ENCODE data around the gene C1orf122. TPM values are rescaled to one million over a fixed set of nuclear protein-coding genes. Genes with fewer than 3 reads are reported as not detected.
A peak's percentile ranks its signal among the peaks of the same experiment; 100 is the strongest.

The C1orf122 gene
- total RNA-seq, 1 donor from 2014 or later = 26.1 TPM

- Histone ChIP-seq H3K4me3 (ENCODE audit: low read depth, low read length) (no peak overlapping the region), H3K27me3 (ENCODE audit: control insufficient read depth, insufficient read depth, low read length) (no peaks in the 10 kb centered on the region), H3K36me3 (ENCODE audit: control insufficient read depth, insufficient read depth, low read length) (no peaks in the 10 kb centered on the region)
- FAIRE-seq (peak; percentile 23), DNase-seq (ENCODE audit: low read depth) (no peak)
- TF ChIP-seq, protein P1, sequence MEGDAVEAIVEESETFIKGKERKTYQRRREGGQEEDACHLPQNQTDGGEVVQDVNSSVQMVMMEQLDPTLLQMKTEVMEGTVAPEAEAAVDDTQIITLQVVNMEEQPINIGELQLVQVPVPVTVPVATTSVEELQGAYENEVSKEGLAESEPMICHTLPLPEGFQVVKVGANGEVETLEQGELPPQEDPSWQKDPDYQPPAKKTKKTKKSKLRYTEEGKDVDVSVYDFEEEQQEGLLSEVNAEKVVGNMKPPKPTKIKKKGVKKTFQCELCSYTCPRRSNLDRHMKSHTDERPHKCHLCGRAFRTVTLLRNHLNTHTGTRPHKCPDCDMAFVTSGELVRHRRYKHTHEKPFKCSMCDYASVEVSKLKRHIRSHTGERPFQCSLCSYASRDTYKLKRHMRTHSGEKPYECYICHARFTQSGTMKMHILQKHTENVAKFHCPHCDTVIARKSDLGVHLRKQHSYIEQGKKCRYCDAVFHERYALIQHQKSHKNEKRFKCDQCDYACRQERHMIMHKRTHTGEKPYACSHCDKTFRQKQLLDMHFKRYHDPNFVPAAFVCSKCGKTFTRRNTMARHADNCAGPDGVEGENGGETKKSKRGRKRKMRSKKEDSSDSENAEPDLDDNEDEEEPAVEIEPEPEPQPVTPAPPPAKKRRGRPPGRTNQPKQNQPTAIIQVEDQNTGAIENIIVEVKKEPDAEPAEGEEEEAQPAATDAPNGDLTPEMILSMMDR (IDR thresholded peaks at IDR 0.05; ENCODE audit: insufficient read depth, low read length, severe bottlenecking) = no peak
Observed at GRCh38 chr1:37778654-37779053, 28.9 kb upstream of the C1orf122 start.

DNA sequence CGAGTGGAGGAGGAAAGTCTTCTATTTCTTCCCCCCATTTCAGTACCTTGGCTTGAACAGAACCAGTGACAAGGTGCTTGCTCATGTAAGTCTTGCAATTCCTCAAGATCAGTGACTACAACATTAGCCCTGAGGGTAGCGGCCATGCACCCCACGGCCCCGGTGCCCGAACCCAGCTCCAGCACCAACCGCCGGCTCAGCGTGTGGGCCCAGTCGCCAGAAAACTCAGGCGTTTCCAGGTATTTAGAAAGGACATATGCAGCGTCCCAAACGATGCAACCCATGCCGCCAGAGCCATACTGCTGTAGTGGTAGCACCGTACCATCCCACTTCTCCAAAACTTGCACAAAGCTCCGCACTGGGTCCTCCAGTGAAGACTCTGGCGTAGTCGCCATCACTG lies 25.1 kb upstream of the C1orf122 start:
- H3K36me3 ChIP-seq (ENCODE audit: control insufficient read depth, insufficient read depth, low read length) = no peaks in the 10 kb centered on the region
- TF ChIP-seq, protein P1 (IDR thresholded peaks at IDR 0.05; ENCODE audit: insufficient read depth, low read length, severe bottlenecking) = no peak
- DNase-seq (ENCODE audit: low read depth) (no peak), FAIRE-seq (no peak)
- H3K27me3 ChIP-seq (ENCODE audit: control insufficient read depth, insufficient read depth, low read length) = no peaks in the 10 kb centered on the region
- H3K4me3 ChIP-seq (ENCODE audit: low read depth, low read length) = no peak overlapping the region

DNA sequence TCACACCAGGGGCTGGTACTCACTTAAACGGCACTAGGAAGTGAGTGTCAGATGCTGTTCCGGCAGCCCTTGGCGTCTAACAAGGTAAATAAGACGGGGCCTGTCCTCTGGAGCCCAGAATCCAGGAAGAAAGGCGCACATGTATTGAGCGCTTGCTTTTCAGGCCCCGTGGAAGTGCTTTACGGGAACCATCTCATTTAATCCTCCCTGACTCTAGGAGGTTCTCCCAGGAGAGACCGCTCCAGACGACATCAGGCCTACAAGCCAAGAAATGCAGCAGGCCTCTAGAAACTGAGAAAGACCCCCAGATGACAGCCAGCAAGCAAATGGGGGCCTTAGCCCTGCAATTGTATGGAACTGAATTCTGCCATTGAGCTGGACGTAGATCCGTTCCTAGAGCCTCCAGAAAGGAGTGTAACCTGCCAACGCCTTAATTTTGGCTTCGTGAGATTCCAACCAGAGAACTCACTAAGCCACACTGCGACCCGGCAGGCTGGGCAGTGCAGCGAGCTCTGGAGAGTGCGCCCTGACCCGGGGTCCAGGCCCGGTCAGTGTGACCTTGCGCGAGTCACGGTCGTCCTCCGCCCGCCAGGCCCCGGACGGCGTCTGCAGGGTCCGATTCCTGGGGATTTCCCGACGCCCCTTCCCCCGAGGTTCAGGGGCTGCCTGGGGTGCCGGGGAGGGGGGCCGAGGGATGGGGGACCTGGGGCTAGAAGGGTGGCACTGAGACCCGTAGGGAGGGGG lies 14.5 kb upstream of the C1orf122 start:
- Histone ChIP-seq H3K27me3 (ENCODE audit: control insufficient read depth, insufficient read depth, low read length) (peaks cover 4% of the 10 kb centered on the region), H3K4me3 (ENCODE audit: low read depth, low read length) (no peak overlapping the region), H3K36me3 (ENCODE audit: control insufficient read depth, insufficient read depth, low read length) (no peaks in the 10 kb centered on the region)
- no peak for DNase-seq (ENCODE audit: low read depth)
- TF ChIP-seq, protein P1 (IDR thresholded peaks at IDR 0.05; ENCODE audit: insufficient read depth, low read length, severe bottlenecking) = no peak
- no peak for FAIRE-seq

- DNase-seq (ENCODE audit: low read depth) = peak; percentile 20
- Histone ChIP-seq H3K27me3 (ENCODE audit: control insufficient read depth, insufficient read depth, low read length) (peaks cover 2% of the 10 kb centered on the region), H3K4me3 (ENCODE audit: low read depth, low read length) (peak within 1 kb of the TSS; percentile 46), H3K36me3 (ENCODE audit: control insufficient read depth, insufficient read depth, low read length) (no peaks in the 10 kb centered on the region)
- TF ChIP-seq, protein P1 (IDR thresholded peaks at IDR 0.05; ENCODE audit: insufficient read depth, low read length, severe bottlenecking) = no peak
- no peak for FAIRE-seq
Observed at GRCh38 chr1:37793773-37794371, 13.7 kb upstream of the C1orf122 start, which contains the start of gene MANEAL. TSS of gene MANEAL (plus strand) at chr1:37793847. CDS start at chr1:37794183, 336 bp downstream.

GRCh38 chr1:37794372-37795339 lies 12.9 kb upstream of the C1orf122 start:
- Histone ChIP-seq H3K36me3 (ENCODE audit: control insufficient read depth, insufficient read depth, low read length) (no peaks in the 10 kb centered on the region), H3K4me3 (ENCODE audit: low read depth, low read length) (peak overlapping the region; percentile 46), H3K27me3 (ENCODE audit: control insufficient read depth, insufficient read depth, low read length) (peaks cover 2% of the 10 kb centered on the region)
- no peak for DNase-seq (ENCODE audit: low read depth)
- no peak for FAIRE-seq
- TF ChIP-seq, protein P1 (IDR thresholded peaks at IDR 0.05; ENCODE audit: insufficient read depth, low read length, severe bottlenecking) = no peak
